Measurements from ENCODE around the gene PI4K2A.
"Not testable (repeated sequence)": the region's sequence is repeated elsewhere in the genome, so short reads cannot be mapped to it uniquely, and the experiment has no call there.

The PI4K2A gene

GRCh38 chr10:97632949-97633884 lies 7.3 kb upstream of the PI4K2A start, which contains the start of gene MORN4:
Gene MORN4, minus strand, starts transcription at chr10:97633500. Its CDS starts 13,847 bp downstream, at chr10:97619653.
- peak; percentile 95 for DNase-seq

GRCh38 chr10:97633921-97634320 lies 6.5 kb upstream of the PI4K2A start:
- DNase-seq, result no peak

- DNase-seq, result no peak
Observed at GRCh38 chr10:97635577-97635976, 4.9 kb upstream of the PI4K2A start.

DNA sequence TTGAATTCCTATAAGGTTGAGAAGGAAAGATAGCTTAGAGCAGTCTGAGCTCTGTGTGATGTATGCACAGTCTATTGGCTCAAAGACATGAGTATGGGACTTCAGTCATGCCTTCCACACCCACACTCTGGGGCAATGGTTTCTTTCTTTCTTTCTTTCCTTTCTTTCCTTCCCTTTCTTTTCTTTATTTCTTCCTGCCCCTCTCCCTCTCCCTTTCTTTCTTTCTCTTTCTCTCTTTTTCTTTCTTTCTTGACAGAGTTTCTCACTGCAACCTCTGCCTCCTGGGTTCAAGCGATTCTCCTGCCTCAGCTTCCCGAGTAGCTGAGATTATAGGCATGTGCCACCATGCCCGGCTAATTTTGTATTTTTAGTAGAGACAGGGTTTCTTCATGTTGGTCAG lies 1.4 kb upstream of the PI4K2A start:
- not testable (repeated sequence) for DNase-seq

DNA sequence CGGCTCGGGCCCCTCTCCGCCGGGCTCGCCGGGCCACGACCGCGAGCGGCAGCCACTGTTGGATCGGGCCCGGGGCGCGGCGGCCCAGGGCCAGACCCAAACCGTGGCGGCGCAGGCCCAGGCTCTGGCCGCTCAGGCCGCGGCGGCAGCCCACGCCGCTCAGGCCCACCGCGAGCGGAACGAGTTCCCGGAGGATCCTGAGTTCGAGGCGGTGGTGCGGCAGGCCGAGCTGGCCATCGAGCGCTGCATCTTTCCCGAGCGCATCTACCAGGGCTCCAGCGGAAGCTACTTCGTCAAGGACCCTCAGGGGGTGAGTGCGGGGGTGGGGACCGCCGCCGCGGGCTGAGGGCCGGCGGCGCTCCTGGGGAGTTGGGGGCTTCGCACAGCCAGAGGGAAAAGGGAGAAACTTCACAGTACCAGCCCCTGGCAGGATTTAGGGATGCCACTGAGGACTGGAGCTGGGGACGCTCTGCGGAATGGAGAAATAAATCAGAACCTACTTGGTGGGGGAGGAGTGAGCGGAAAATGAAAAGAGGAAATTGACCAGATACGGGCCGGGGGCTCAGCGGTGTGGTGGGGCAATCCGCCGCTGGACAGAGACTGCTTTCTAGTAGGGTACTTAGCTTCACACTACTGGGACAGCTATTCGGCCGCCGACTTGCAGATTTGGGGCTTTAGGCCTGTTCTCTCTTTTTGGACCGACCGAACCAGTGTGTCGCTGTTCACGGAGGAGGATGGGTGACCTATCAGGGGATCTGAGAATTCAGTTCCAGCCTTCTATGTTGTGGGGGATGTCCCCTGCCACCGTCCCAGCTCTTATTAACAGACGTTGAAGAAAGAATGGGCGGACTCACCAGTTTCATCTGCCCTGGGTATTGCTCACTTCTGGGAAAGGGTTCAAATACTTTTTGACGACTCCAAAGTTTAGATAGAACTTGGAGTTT lies 669 bp downstream of the PI4K2A start:
- no peak for DNase-seq

DNA sequence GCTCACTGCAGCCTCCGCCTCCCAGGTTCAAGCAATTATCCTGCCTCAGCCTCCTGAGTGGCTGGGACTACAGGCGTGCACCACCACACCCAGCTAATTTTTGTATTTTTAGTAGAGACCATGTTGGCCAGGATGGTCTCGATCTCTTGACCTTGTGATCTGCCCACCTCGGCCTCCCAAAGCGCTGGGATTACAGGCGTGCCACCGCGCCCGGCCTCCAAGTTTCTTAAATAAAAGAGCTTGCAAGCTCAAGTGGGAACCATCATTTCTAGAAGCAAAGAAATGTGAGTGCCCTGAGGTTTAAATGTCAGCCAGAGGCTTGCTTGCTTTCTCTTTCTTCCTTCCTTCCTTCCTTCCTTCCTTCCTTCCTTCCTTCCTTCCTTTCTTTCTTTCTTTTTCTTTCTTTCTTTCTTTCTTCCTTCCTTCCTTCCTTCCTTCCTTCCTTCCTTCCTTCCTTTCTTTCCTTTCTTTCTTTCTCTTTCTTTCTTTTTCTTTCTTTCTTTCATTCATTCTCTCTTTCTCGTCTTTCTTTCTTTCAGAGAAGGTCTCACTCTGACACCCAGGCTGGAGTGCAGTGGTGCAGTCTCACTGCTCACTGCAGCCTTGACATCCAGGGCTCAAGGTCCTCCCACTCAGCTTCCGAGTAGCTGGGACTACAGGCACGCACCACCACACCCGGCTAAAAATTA lies 2.1 kb downstream of the PI4K2A start:
- DNase-seq, result not testable (repeated sequence)

DNA sequence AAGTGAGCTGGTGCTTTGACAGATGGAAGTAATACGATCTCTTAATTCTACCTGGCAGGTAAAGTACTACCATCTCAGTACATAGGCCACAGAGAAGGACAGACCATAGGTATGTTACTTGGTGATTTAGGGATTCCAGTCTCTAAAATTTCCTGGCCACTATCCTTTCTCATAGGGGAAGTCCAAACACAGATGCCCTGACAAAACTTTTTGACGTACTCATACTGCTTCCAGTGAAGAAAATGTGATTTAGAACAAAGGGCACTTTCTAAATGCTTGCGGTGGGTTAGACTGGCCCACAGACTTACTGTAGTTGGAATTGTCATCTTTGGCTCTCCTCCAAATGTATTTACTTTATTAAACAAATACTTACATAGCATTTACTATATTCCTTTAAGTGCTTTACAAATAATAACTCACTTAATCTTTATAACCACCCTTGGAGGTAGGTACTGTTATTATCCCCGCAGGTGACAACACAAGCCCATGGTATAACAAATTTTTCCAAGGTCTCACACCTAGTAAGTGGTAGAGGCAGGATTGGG lies 3.0 kb downstream of the PI4K2A start:
- DNase-seq, result no peak

DNA sequence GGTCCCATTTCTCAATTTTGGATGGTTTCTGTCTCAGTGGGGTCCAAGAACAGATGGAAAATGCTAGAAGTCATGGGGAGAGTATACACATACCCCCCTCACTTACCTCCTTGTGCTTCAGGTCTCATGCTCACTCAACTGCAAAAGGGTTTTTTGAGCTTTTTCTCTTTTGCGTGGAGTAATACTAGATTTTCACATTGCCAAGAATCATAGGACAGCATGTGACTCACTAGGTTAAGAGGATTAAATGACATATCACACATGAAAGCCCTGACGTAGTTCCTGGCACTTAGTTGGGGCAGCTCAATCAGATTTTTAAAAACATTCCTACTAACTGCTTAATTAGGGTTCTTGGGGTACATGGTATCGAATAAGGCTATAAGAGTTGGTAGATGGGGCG lies 4.5 kb downstream of the PI4K2A start:
- DNase-seq, result no peak

GRCh38 chr10:97647556-97647955 lies 7.1 kb downstream of the PI4K2A start:
- no peak for DNase-seq

DNA sequence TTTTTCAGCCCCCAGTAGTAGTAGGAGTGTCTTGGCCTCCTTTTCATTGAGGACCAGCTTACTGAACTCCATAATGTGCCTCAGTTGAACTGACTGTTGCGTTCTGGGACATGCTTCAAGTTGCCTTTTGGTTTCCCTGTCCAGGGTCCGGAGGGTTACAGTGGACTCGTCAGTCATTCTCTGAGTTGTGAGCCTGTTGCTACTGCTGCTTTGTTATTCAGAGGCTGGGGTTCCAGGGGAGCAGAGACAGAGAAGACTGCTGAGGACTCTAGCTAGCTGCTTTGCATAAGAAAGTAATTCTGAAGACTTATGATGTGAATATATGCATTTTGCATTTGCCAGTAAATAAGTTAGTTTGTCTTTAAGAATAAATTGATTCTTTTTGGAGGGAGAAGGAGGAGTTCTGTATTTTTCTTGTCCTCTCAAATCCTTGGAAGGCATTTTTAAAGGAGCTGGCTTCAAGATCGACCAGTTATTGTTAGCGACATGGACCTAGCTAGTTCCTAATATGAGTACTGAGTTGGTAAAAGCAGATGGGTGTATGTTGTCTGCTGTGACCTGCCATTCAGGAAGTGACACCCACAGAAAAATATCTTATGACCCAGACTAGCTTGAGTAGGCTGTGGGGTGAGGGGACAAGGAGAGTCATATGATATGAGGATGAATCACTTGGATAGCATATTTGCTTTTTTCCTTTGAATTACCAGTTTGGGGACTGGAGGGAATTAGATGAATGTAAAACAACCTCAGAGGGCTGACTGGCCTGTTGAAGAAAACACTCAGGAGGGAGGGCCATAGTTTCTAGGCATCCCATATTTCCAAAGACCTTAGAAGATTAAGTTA lies 8.3 kb downstream of the PI4K2A start:
- peak; percentile 55 for DNase-seq

- not testable (repeated sequence) for DNase-seq
Observed at GRCh38 chr10:97649405-97649750, 8.9 kb downstream of the PI4K2A start.

- DNase-seq, result no peak
Observed at GRCh38 chr10:97650726-97651125, 10.3 kb downstream of the PI4K2A start.

DNA sequence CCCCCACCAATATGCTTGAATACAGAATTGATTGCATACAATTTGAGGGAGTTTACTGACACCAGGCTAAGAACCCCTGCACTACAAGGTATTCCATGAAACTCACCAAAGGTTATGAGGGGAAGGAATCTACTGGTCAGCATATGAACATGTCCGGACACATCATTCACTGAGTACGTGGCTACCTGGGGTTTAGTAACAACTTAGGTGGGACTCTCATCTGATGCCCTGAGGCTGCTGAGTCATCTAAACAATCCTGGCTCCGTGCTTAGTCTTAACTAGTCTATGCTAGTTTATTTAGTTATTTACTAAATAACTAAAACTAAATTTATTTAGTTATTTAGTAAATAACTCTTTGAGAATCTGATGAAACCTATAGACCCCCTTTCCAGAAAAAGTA lies 11.3 kb downstream of the PI4K2A start:
- DNase-seq, result no peak

- no peak for DNase-seq
Observed at GRCh38 chr10:97656777-97657176, 16.3 kb downstream of the PI4K2A start.

- DNase-seq, result no peak
Observed at GRCh38 chr10:97659589-97659988, 19.1 kb downstream of the PI4K2A start.

- DNase-seq, result no peak
Observed at GRCh38 chr10:97664282-97664850, 23.9 kb downstream of the PI4K2A start.

DNA sequence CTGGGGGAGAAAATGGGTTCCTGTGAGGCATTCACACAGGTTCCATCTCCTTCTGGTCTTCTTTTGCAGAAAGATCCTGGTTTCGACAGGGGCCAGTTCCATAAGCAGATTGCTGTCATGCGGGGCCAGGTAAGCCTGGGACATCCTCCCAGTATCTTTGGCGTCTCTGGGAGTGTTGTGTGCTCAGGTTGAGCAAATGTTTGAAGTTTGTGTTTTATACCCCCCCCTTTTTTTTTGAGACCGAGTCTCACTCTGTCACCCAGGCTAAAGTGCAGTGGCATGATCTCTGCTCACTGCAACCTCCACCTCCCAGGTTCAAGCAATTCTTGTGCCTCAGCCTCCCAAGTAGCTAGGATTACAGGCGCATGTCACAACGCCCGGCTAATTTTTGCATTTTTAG lies 26.5 kb downstream of the PI4K2A start:
- DNase-seq, result no peak

DNA sequence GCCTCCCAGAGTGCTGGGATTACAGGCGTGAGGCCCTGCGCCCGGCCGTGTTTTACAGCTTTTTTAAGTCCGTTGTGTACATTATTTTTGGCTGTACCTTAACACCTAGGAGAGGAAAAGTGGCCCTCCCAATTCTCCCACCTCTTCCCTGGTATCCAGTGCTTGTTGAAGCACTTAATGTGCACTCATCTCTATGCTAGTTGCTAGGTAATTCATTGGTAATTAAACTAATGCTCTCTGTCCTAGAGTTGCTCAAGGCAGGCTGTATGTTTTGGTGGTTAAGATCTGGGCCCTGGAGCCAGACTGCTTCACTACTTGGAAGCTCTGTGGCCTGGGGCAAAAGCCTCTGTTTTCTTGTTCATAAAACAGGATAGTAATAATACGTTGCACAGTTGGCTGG lies 27.0 kb downstream of the PI4K2A start:
- DNase-seq, result no peak

DNA sequence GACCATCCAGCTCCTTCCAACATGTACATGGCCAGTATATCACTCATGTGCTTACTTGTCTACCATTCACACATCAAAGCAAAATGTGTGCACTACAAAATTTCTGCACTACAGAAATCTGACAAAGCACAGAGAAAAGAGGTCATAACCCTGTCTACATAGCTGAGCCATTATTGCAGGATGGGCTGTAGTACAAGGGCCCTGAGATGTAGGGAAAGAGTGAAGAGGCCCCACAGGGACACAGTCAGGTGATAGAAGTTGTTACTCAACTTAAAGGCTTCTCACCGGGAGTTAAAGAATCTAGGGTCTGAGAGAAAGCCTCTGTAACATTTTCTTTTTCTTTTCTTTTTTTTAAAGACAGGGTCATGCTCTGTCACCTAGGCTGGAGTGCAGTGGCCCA lies 29.1 kb downstream of the PI4K2A start:
- no peak for DNase-seq

GRCh38 chr10:97673736-97674525 lies 33.5 kb downstream of the PI4K2A start:
- DNase-seq, result peak; percentile 22

Data from T1000 (cell line).